ENCODE data around the gene SCAP. TPM values are rescaled to one million over a fixed set of nuclear protein-coding genes. Genes with fewer than 3 reads are reported as not detected.

Gene SCAP
- total and polyA plus RNA-seq, 2 of the 13 experiments (the other 11 are each of a cell fraction or from before 2014, with no cell fraction given) = 40.4 to 53.3 TPM

- 0 out of 2 replicates have a peak, but pooled peaks have one; percentile 35 for TF ChIP-seq ZNF30 (CRISPR knock-in tag; IDR thresholded peaks at IDR 0.05)
- no peak for TF ChIP-seq SRF (IDR thresholded peaks at IDR 0.05; ENCODE audit: low read depth, low read length)
- no peak for TF ChIP-seq KLF12 (CRISPR knock-in tag; IDR thresholded peaks at IDR 0.05; ENCODE audit: borderline replicate concordance)
- no peak for TF ChIP-seq ATRX (CRISPR knock-in tag; IDR thresholded peaks at IDR 0.05; ENCODE audit: borderline replicate concordance)
- peak; percentile 92 to 97 for TF ChIP-seq NR2F1 (CRISPR knock-in tag; IDR thresholded peaks at IDR 0.05)
- TF ChIP-seq ZNF431 (CRISPR knock-in tag; IDR thresholded peaks at IDR 0.05; ENCODE audit: borderline replicate concordance, low read depth) = 0 out of 2 replicates have a peak, but pooled peaks have one; percentile 85
- TF ChIP-seq ZNF543 (CRISPR knock-in tag; IDR thresholded peaks at IDR 0.05) = peak; percentile 23; the same call in 1 of the 2 replicates
- TF ChIP-seq, protein P1, sequence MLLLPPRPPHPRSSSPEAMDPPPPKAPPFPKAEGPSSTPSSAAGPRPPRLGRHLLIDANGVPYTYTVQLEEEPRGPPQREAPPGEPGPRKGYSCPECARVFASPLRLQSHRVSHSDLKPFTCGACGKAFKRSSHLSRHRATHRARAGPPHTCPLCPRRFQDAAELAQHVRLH (CRISPR knock-in tag; IDR thresholded peaks at IDR 0.05; ENCODE audit: borderline replicate concordance, low read depth) = 0 out of 2 replicates have a peak, but pooled peaks have one; percentile 51
- peak; percentile 74; the same call in 1 of the 2 replicates for TF ChIP-seq ZNF773 (CRISPR knock-in tag; IDR thresholded peaks at IDR 0.05; ENCODE audit: borderline replicate concordance)
- TF ChIP-seq GATAD1 (CRISPR knock-in tag; IDR thresholded peaks at IDR 0.05) = no peak; the same call in 1 of the 2 replicates
- TF ChIP-seq MTA1 (CRISPR knock-in tag; IDR thresholded peaks at IDR 0.05; ENCODE audit: borderline replicate concordance) = peak; percentile 37; the same call in 1 of the 2 replicates
- TF ChIP-seq PHB2 (IDR thresholded peaks at IDR 0.05; ENCODE audit: partially characterized antibody) = no peak
- 0 out of 2 replicates have a peak, but pooled peaks have one; percentile 34 for TF ChIP-seq ZIK1 (CRISPR knock-in tag; IDR thresholded peaks at IDR 0.05; ENCODE audit: borderline replicate concordance, low read depth)
- TF ChIP-seq ZNF354B (CRISPR knock-in tag; IDR thresholded peaks at IDR 0.05) = no peak
- TF ChIP-seq, protein P2, sequence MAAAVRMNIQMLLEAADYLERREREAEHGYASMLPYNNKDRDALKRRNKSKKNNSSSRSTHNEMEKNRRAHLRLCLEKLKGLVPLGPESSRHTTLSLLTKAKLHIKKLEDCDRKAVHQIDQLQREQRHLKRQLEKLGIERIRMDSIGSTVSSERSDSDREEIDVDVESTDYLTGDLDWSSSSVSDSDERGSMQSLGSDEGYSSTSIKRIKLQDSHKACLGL (CRISPR knock-in tag; IDR thresholded peaks at IDR 0.05) = 0 out of 2 replicates have a peak, but pooled peaks have one; percentile 68
- TF ChIP-seq UBTF (CRISPR knock-in tag; IDR thresholded peaks at IDR 0.05) = no peak; the same call in none of the 2 replicates
- TF ChIP-seq ZNF598 (CRISPR knock-in tag; IDR thresholded peaks at IDR 0.05; ENCODE audit: borderline replicate concordance) = peak; percentile 56; the same call in 1 of the 2 replicates
- peak; percentile 88 for TF ChIP-seq RXRA (CRISPR knock-in tag; IDR thresholded peaks at IDR 0.05)
- TF ChIP-seq PHF20 (CRISPR knock-in tag; IDR thresholded peaks at IDR 0.05) = peak; percentile 48
- TF ChIP-seq ZNF749 (CRISPR knock-in tag; IDR thresholded peaks at IDR 0.05; ENCODE audit: borderline replicate concordance) = 0 out of 2 replicates have a peak, but pooled peaks have one; percentile 87
- TF ChIP-seq ZNF326 (CRISPR knock-in tag; IDR thresholded peaks at IDR 0.05; ENCODE audit: borderline replicate concordance) = no peak
- TF ChIP-seq ZNF205 (CRISPR knock-in tag; IDR thresholded peaks at IDR 0.05) = peak; percentile 69
- peak; percentile 54; the same call in 1 of the 2 replicates for TF ChIP-seq JUN (CRISPR knock-in tag; IDR thresholded peaks at IDR 0.05)
- TF ChIP-seq ZNF253 (CRISPR knock-in tag; IDR thresholded peaks at IDR 0.05; ENCODE audit: borderline replicate concordance) = peak; percentile 67; the same call in 1 of the 2 replicates
- TF ChIP-seq TBP (CRISPR knock-in tag; IDR thresholded peaks at IDR 0.05) = no peak
- no peak; the same call in 1 of the 2 replicates for TF ChIP-seq SMYD3 (CRISPR knock-in tag; IDR thresholded peaks at IDR 0.05)
- TF ChIP-seq ZNF343 (CRISPR knock-in tag; IDR thresholded peaks at IDR 0.05) = no peak
- TF ChIP-seq RFX3 (CRISPR knock-in tag; IDR thresholded peaks at IDR 0.05) = no peak
- TF ChIP-seq TBX2 (CRISPR knock-in tag; IDR thresholded peaks at IDR 0.05; ENCODE audit: borderline replicate concordance) = peak; percentile 91
- TF ChIP-seq MTA3 (CRISPR knock-in tag; IDR thresholded peaks at IDR 0.05) = no peak
Observed at GRCh38 chr3:47379411-47379899, 96.3 kb downstream of the SCAP start (continued).

Data from HepG2 (cell line).